ES-I3 (cell line): Measurements from ENCODE around the gene TPRG1.

ENCODE experiments used
- H3K36me3 ChIP-seq: 2 replicates; pipeline ENCODE4 v1.6.1; 2013; ENCODE audit warnings: mild to moderate bottlenecking, low read length, control low read depth, moderate library complexity; ENCODE audit not compliant: insufficient read depth
- H3K4me1 ChIP-seq: 2 replicates; pipeline ENCODE4 v1.6.1; 2013; ENCODE audit warnings: mild to moderate bottlenecking, control low read depth, low read length; ENCODE audit not compliant: insufficient read depth
- H3K9ac ChIP-seq: 2 replicates; pipeline ENCODE4 v1.6.1; 2013; ENCODE audit warnings: low read depth, mild to moderate bottlenecking, low read length, moderate library complexity
- H3K9me3 ChIP-seq: 2 replicates; pipeline ENCODE4 v1.6.1; 2013; ENCODE audit warnings: mild to moderate bottlenecking, low read length, moderate library complexity; ENCODE audit not compliant: control insufficient read depth, insufficient read depth

The TPRG1 gene

DNA sequence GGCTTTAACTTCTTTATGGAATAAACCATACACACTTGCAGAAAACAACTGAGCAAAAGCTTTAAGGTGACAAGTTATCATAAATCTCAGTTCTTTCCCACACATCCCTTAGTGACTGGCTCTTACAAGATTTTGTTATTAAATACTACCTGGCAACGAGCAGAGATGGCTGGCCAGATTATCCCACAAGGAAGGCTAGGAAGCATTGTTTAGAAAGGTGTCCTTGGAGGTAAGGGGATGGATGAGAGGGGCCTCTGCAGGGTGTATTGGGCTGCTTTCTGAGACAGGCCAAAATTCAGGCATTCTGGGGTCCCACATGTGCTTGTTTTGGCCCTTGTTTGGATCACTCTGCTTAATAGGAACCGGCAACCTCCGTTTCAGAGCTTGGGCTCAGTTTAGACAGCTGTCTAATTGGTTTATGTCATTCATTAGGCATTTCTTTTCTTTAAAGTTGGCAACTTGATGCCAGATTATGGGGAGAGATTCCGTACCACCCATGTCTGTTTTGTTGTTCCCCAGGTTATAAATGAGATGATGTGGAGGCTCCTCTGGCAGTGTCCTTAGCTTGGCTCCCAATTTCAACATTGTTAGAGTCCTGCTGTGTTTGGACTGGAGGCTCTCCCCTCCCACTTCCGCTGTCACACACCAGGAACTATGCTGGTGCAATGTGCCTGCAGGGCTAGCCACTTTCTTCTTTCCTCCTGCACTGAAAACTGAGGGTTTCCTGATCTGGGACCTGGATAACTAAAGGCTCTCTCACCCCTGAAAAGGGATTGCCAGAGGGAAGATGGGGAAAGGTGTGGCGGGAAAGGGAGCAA, 121.1 kb downstream of the TPRG1 start:
- Histone ChIP-seq H3K36me3 (no peaks in the 10 kb centered on the region), H3K9ac (no peak overlapping the region), H3K4me1 (peaks cover 5% of the 10 kb centered on the region), H3K9me3 (no peaks in the 10 kb centered on the region)

GRCh38 chr3:189294649-189295048, 122.9 kb downstream of the TPRG1 start:
- H3K9me3 ChIP-seq, result no peaks in the 10 kb centered on the region
- H3K4me1 ChIP-seq, result peaks cover 5% of the 10 kb centered on the region
- no peak overlapping the region for H3K9ac ChIP-seq
- H3K36me3 ChIP-seq, result no peaks in the 10 kb centered on the region

GRCh38 chr3:189295089-189295488, 123.3 kb downstream of the TPRG1 start:
- no peak overlapping the region for H3K9ac ChIP-seq
- peaks cover 5% of the 10 kb centered on the region for H3K4me1 ChIP-seq
- H3K36me3 ChIP-seq, result no peaks in the 10 kb centered on the region
- no peaks in the 10 kb centered on the region for H3K9me3 ChIP-seq

GRCh38 chr3:189297932-189298331, 126.2 kb downstream of the TPRG1 start:
- no peak overlapping the region for H3K9ac ChIP-seq
- H3K9me3 ChIP-seq, result no peaks in the 10 kb centered on the region
- H3K4me1 ChIP-seq, result peaks cover 1% of the 10 kb centered on the region
- H3K36me3 ChIP-seq, result no peaks in the 10 kb centered on the region

GRCh38 chr3:189298469-189299375, 127.0 kb downstream of the TPRG1 start:
- no peak overlapping the region for H3K9ac ChIP-seq
- no peaks in the 10 kb centered on the region for H3K9me3 ChIP-seq
- H3K36me3 ChIP-seq, result no peaks in the 10 kb centered on the region

GRCh38 chr3:189300345-189300744, 128.6 kb downstream of the TPRG1 start:
- Histone ChIP-seq H3K9me3 (no peaks in the 10 kb centered on the region), H3K36me3 (no peaks in the 10 kb centered on the region), H3K4me1 (peaks cover 13% of the 10 kb centered on the region), H3K9ac (no peak overlapping the region)

More at GRCh38 chr3:189298469-189299375, 127.0 kb downstream of the TPRG1 start:
- H3K4me1 ChIP-seq, result no peaks in the 10 kb centered on the region

- Histone ChIP-seq H3K36me3 (no peaks in the 10 kb centered on the region), H3K9me3 (no peaks in the 10 kb centered on the region), H3K9ac (no peak overlapping the region), H3K4me1 (peaks cover 19% of the 10 kb centered on the region)
Measured at GRCh38 chr3:189301479-189301878, 129.7 kb downstream of the TPRG1 start.

DNA sequence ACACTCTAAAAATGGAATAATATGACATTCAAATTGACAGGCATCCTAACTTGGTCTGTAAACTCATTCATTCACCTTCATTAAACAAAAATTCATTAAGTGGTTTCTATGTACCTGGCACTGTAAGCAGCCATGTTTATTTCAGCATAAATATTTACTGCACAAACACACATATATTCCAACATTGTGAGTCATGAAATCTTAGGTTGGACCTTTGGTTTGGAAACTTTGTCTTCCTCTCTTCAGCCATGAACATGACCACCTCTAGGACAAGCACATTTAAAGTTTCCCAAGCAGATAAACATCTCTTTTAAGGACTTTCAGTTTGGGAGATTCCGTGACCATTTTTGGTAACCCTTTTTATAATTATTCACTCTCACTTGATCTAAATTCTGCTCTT, 131.8 kb downstream of the TPRG1 start:
- H3K4me1 ChIP-seq, result peaks cover 19% of the 10 kb centered on the region
- no peaks in the 10 kb centered on the region for H3K36me3 ChIP-seq
- no peaks in the 10 kb centered on the region for H3K9me3 ChIP-seq
- H3K9ac ChIP-seq, result no peak overlapping the region

GRCh38 chr3:189304465-189305351, 132.9 kb downstream of the TPRG1 start:
- Histone ChIP-seq H3K9me3 (no peaks in the 10 kb centered on the region), H3K9ac (no peak overlapping the region), H3K36me3 (no peaks in the 10 kb centered on the region), H3K4me1 (peaks cover 24% of the 10 kb centered on the region)

- Histone ChIP-seq H3K4me1 (peaks cover 24% of the 10 kb centered on the region), H3K9ac (no peak overlapping the region), H3K36me3 (no peaks in the 10 kb centered on the region), H3K9me3 (no peaks in the 10 kb centered on the region)
Measured at GRCh38 chr3:189305412-189305811, 133.6 kb downstream of the TPRG1 start.

DNA sequence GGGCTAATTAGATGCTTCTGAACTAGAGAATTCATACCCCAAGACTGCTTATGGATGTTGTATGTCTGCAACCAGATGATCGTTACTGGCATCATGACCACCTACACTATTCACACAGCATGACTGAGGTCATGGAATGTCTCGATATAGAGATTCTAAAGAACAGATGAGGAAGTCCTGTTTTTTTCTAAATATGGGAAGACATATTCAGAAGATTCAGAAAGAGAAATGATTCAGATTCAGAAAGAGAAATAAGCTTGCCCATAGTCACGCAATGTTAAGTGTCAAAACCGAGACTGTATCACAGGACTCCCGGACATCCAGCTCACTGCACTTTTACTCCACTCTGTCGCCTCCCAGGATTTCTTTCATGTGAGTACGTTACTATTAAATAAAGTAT, 136.2 kb downstream of the TPRG1 start:
- Histone ChIP-seq H3K9ac (no peak overlapping the region), H3K4me1 (peaks cover 24% of the 10 kb centered on the region), H3K9me3 (no peaks in the 10 kb centered on the region), H3K36me3 (no peaks in the 10 kb centered on the region)

GRCh38 chr3:189308608-189309007, 136.8 kb downstream of the TPRG1 start:
- Histone ChIP-seq H3K36me3 (no peaks in the 10 kb centered on the region), H3K9ac (no peak overlapping the region), H3K9me3 (no peaks in the 10 kb centered on the region), H3K4me1 (peaks cover 24% of the 10 kb centered on the region)

DNA sequence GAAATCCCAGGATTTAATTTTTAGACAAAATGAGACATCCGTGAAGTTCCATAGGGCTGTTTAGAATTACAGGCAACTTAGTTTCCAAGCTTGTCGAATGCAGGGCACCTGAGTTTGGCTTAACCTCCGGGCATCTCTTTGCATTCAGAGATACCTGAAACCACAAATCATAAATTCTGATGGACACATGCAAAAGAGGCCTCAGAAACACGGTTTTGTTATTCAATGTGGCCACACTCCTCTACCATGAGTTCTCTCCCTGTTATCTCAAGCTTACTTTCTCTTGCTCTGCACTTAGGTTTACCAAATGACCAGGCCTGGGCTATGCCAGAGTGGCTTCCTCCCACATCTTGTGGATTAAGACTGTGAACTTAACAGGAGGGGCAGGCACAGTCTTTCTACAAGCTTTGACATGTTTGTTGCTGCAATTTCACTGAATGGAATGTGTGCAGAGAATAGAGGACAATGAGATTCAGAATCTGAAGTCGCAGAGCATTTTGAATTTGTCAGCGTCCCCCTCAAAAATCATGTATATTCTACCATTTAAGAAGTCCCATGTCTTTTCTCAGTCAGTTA, 137.7 kb downstream of the TPRG1 start:
- no peaks in the 10 kb centered on the region for H3K9me3 ChIP-seq
- no peak overlapping the region for H3K9ac ChIP-seq
- no peaks in the 10 kb centered on the region for H3K36me3 ChIP-seq
- H3K4me1 ChIP-seq, result peaks cover 19% of the 10 kb centered on the region

- H3K9me3 ChIP-seq, result no peaks in the 10 kb centered on the region
- no peaks in the 10 kb centered on the region for H3K36me3 ChIP-seq
- peaks cover 14% of the 10 kb centered on the region for H3K4me1 ChIP-seq
- H3K9ac ChIP-seq, result no peak overlapping the region
Measured at GRCh38 chr3:189311521-189311920, 139.8 kb downstream of the TPRG1 start.
